Left ventricle myocardium inferior (tissue), 1 donor: ENCODE measurements around the gene FOXJ3. TPM values are rescaled to one million over a fixed set of nuclear protein-coding genes. Genes with fewer than 3 reads are reported as not detected.

Experiments
- DNase-seq: peaks from one replicate; pipeline ENCODE4 v3.0.0-alpha.2; 2020
- H3K27ac ChIP-seq: fragments of 200-600 bp; replicated peaks from 2 replicates; pipeline ENCODE4 v1.8.0; 2021
- H3K27me3 ChIP-seq: fragments of 200-600 bp; 2 replicates; pipeline ENCODE4 v1.8.0; 2021; ENCODE audit warnings: low read depth
- H3K36me3 ChIP-seq: fragments of 200-600 bp; 2 replicates; pipeline ENCODE4 v1.8.0; 2021
- H3K4me1 ChIP-seq: fragments of 200-600 bp; 2 replicates; pipeline ENCODE4 v1.8.0; 2021
- H3K4me3 ChIP-seq: fragments of 200-600 bp; 2 replicates; pipeline ENCODE4 v1.8.0; 2021; ENCODE audit warnings: mild to moderate bottlenecking, moderate library complexity
- H3K9me3 ChIP-seq: fragments of 200-600 bp; replicated peaks from 2 replicates; pipeline ENCODE4 v1.8.0; 2021
- CTCF ChIP-seq: fragments of 200-600 bp; IDR thresholded peaks from 2 replicates; pipeline ENCODE4 v1.8.0; 2021; ENCODE audit warnings: antibody characterized with exemption, mild to moderate bottlenecking, borderline replicate concordance
- intact Hi-C: fragments of 100-400 bp; cut with micrococcal nuclease; formaldehyde crosslinking; loops from one replicate; pipeline ENCODE4 v1.11.0; 2022
- total RNA-seq: library from RNA; stranded (reverse); fragmentation: NEBNext Ultra II Directional; extraction: Animal tissue kit (Norgen Biotek cat#: 25700); gene quantifications from one replicate; pipeline ENCODE4 v1.2.1, GENCODE V29; 2021
- donor health status: DM: no; HTN: yes; CAD: no; lungs with severe emphysema.

Gene FOXJ3
- total RNA-seq, 1 donor from 2014 or later, result 40.7 TPM

DNA sequence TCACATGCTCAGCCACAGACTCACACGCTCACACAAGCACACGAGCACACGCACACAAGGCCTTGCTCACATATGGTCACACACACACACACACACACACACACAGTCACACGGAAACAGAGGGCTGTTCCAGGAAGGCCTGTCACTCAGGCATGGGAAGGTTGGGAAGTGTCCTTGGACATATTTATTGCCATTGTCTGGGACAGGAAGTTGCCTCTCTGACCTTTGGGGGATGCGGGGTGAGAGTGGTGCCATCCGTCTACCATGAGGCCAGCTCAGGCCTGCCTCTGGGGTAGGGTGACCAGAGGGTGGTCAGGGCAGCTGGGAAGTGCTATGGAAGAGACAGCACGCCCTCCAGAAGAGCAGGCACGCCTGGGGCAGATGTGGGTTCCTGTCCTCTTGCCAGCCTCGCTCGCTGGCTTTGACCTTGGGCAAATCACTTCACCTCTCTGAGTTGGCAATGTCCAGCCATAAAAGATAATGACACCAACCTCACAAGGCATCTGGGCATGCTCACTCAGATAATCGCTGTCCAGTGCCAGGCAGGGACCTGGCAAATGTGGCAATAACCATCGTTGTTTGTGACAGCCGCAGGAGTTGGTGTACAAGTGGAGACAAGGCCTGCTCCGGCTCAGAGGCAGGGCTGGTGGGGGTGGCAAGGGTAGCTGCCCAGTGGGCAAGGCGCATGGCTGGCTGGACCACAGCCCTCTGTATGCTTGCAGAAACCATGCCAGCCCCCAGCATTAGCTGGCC, 162.5 kb downstream of the FOXJ3 start:
- no peaks in the 10 kb centered on the region for H3K36me3 ChIP-seq
- no peak overlapping the region for H3K4me3 ChIP-seq
- H3K27ac ChIP-seq, result peak overlapping the region; percentile 95
- intact Hi-C loops, result no loop called here
- H3K9me3 ChIP-seq, result no peaks in the 10 kb centered on the region
- DNase-seq, result peak; percentile 64
- no peaks in the 10 kb centered on the region for H3K27me3 ChIP-seq
- no peak for TF ChIP-seq CTCF
- H3K4me1 ChIP-seq, result peaks cover 49% of the 10 kb centered on the region

DNA sequence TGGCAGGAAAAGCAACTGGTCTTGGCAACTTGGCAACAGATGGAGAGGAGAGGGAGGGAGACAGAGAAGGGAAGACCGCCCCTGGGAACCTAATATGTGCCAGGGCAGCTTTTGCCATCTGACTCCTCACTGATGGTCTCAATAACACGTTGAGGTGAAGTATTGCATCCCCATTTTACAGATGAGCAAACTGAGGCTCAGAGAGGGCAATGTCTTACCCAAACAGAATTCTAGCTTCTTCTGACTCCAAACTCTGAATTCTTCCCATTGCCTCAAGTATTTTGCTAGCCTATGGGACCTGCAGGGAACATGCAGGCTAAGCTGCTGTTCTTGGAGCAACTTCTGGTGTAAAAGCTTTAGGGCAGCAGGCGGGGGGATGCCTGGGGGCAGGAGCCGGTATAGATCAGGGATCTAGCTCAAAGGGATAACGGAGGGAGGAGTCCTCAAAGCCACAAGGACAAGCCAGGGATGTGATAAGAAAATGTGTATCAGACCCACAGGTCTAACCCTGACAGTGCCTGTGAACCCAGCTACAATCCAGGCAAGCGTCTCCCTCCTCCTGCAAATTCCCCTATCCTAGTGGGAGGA, 163.3 kb downstream of the FOXJ3 start:
- no peaks in the 10 kb centered on the region for H3K36me3 ChIP-seq
- DNase-seq, result no peak
- no peaks in the 10 kb centered on the region for H3K27me3 ChIP-seq
- H3K4me1 ChIP-seq, result peaks cover 49% of the 10 kb centered on the region
- H3K4me3 ChIP-seq, result no peak overlapping the region
- intact Hi-C loops, result no loop called here
- TF ChIP-seq CTCF, result no peak
- no peaks in the 10 kb centered on the region for H3K9me3 ChIP-seq
- H3K27ac ChIP-seq, result peak overlapping the region; percentile 95

DNA sequence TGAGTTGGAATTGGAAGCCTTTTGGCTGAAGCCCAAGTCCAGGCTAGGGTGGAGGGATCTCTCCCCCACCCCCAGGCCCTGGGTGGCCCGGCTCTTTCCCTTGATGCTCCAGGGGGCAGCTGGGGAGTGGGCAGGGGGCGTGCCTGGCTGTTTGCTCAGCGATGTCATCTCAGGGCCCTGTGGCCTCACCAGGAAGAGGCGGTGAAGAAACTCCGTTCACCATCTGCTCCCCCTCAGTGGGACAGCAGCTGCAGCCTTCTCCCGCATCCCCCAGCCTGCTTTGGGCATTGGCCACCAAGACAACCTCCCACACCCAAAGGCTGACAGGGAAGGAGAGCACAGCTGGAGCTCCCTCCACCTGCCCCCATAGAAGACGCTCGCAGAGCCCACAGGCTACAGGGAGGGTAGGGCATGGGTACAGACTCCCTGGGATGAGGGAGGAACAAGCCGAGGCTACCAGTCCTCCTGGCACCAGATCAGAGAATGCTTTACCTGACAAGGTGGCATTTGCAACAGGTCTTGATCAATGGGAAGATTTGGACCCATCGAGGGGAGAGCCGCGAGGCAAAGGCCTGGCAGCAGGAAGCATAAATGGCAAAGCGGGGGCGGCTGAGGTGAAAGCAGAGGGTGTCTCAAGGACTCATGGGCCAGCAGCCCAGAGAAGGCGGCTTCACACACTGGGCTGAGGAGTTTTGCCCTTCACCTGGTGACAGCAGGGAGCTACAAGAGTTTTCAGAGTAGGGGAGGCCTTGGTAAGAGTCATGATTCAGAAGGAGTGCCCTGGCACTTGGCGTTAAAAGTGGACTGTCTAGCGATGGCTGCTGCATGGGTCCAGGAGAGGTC, 164.0 kb downstream of the FOXJ3 start:
- TF ChIP-seq CTCF, result no peak
- intact Hi-C loops, result no loop called here
- H3K9me3 ChIP-seq, result no peaks in the 10 kb centered on the region
- peak overlapping the region; percentile 95 for H3K27ac ChIP-seq
- H3K4me1 ChIP-seq, result peaks cover 55% of the 10 kb centered on the region
- no peaks in the 10 kb centered on the region for H3K27me3 ChIP-seq
- no peaks in the 10 kb centered on the region for H3K36me3 ChIP-seq
- no peak for DNase-seq
- H3K4me3 ChIP-seq, result no peak overlapping the region

- no peaks in the 10 kb centered on the region for H3K36me3 ChIP-seq
- peaks cover 69% of the 10 kb centered on the region for H3K4me1 ChIP-seq
- no peak for DNase-seq
- no peak overlapping the region for H3K27ac ChIP-seq
- no peaks in the 10 kb centered on the region for H3K27me3 ChIP-seq
- H3K4me3 ChIP-seq, result no peak overlapping the region
- H3K9me3 ChIP-seq, result no peaks in the 10 kb centered on the region
- TF ChIP-seq CTCF, result no peak
- intact Hi-C loops, result no loop called here
Observed at GRCh38 chr1:42168763-42169162, 166.3 kb downstream of the FOXJ3 start.

DNA sequence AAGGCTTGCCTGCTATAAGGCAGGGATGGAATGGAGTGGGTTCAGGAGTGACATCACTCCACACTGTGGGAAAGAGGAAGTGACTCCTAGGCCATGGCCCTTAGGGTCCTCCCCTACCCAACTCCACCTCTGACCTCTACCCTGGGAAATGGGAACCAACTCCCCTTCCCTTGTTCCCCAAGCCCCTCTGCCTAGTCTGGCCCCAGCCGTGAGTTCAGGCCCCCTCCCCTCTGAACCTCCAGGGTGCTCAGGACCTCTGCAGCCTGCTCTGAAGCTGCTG, 166.7 kb downstream of the FOXJ3 start:
- no peak overlapping the region for H3K27ac ChIP-seq
- no peaks in the 10 kb centered on the region for H3K27me3 ChIP-seq
- H3K36me3 ChIP-seq, result no peaks in the 10 kb centered on the region
- H3K9me3 ChIP-seq, result no peaks in the 10 kb centered on the region
- DNase-seq, result no peak
- intact Hi-C loops, result no loop called here
- H3K4me3 ChIP-seq, result no peak overlapping the region
- TF ChIP-seq CTCF, result no peak
- peaks cover 69% of the 10 kb centered on the region for H3K4me1 ChIP-seq
